Stimulated activated CD4-positive, alpha-beta T cell treated with anti-CD3 and anti-CD28 coated beads, TNF-alpha, amount 100 ng/mL, for 1 hour (primary cell): ENCODE results near the gene TEX47.

ENCODE experiments used
- DNase-seq, 3 donors: peaks; one replicate each; pipeline ENCODE4 v3.0.0-alpha.2; 2020; ENCODE audit warnings: low read depth in 3 of 3, low spot score in 1 of 3

The TEX47 gene

GRCh38 chr7:88795553-88795952, at the start of gene TEX47:
Gene TEX47 (minus strand): TSS chr7:88795737. CDS start chr7:88794942, 795 bp downstream.
- DNase-seq: no peak

GRCh38 chr7:88845091-88845490, 49.6 kb upstream of the TEX47 start:
- no peak for DNase-seq

GRCh38 chr7:88842201-88842600, 46.7 kb upstream of the TEX47 start:
- no peak for DNase-seq

GRCh38 chr7:88835147-88835728, 39.7 kb upstream of the TEX47 start:
- no peak for DNase-seq

GRCh38 chr7:88826222-88826621, 30.7 kb upstream of the TEX47 start:
- DNase-seq: no peak

- no peak for DNase-seq
Observed at GRCh38 chr7:88818552-88818951, 23.0 kb upstream of the TEX47 start.

- no peak for DNase-seq
Observed at GRCh38 chr7:88806280-88807037, 10.9 kb upstream of the TEX47 start.

- DNase-seq: no peak
Observed at GRCh38 chr7:88801046-88801445, 5.5 kb upstream of the TEX47 start.

GRCh38 chr7:88792361-88792760, 3.2 kb downstream of the TEX47 start:
- no peak for DNase-seq

GRCh38 chr7:88791891-88792290, 3.6 kb downstream of the TEX47 start:
- no peak for DNase-seq

GRCh38 chr7:88789480-88790064, 6.0 kb downstream of the TEX47 start:
- no peak for DNase-seq

GRCh38 chr7:88787777-88788176, 7.8 kb downstream of the TEX47 start:
- DNase-seq: no peak

- no peak for DNase-seq
Observed at GRCh38 chr7:88775838-88776237, 19.7 kb downstream of the TEX47 start.

GRCh38 chr7:88772776-88773175, 22.8 kb downstream of the TEX47 start:
- DNase-seq: no peak

- DNase-seq: no peak
Observed at GRCh38 chr7:88771417-88771816, 24.1 kb downstream of the TEX47 start.

GRCh38 chr7:88761779-88762178, 33.8 kb downstream of the TEX47 start:
- DNase-seq: no peak

- no peak for DNase-seq
Observed at GRCh38 chr7:88760136-88760515, 35.4 kb downstream of the TEX47 start.

GRCh38 chr7:88759230-88760135, 36.1 kb downstream of the TEX47 start, which contains the start of gene ZNF804B:
Gene ZNF804B (plus strand): TSS chr7:88759700. CDS start chr7:88759977, 277 bp downstream.
- no peak for DNase-seq

GRCh38 chr7:88758381-88759229, 36.9 kb downstream of the TEX47 start:
- DNase-seq: no peak

GRCh38 chr7:88757371-88757770, 38.2 kb downstream of the TEX47 start:
- DNase-seq: no peak
